GM20000 (cell line): ENCODE data around the gene NACC2.

ENCODE experiments used
- DNase-seq: peaks from one replicate; pipeline ENCODE4 v3.0.0; 2012; ENCODE audit warnings: low spot score
- CTCF ChIP-seq: IDR thresholded peaks from 2 replicates; pipeline ENCODE4 v1.5.1; 2012; ENCODE audit warnings: mild to moderate bottlenecking, control low read depth; ENCODE audit errors: extremely low read depth, missing control alignments

NACC2 gene

GRCh38 chr9:136127313-136127712 is 32.2 kb upstream of the NACC2 start:
- no peak for DNase-seq
- no peak for TF ChIP-seq CTCF

- no peak for TF ChIP-seq CTCF
- DNase-seq: no peak
These were observed 30.0 kb upstream of the NACC2 start for GRCh38 chr9:136124976-136125692.

GRCh38 chr9:136122425-136123383 is 27.6 kb upstream of the NACC2 start:
- peak; percentile 88 for DNase-seq
- peak; percentile 99 for TF ChIP-seq CTCF

- no peak for DNase-seq
- no peak for TF ChIP-seq CTCF
These were observed 26.7 kb upstream of the NACC2 start for GRCh38 chr9:136121801-136122200.

- no peak for TF ChIP-seq CTCF
- DNase-seq: no peak
These were observed 25.4 kb upstream of the NACC2 start for GRCh38 chr9:136120438-136120844.

GRCh38 chr9:136119883-136120393 is 24.8 kb upstream of the NACC2 start:
- no peak for DNase-seq
- no peak for TF ChIP-seq CTCF
